Measurements from ENCODE around the gene EIF4A3.
"Not testable (repeated sequence)": the region's sequence is repeated elsewhere in the genome, so short reads cannot be mapped to it uniquely, and the experiment has no call there.

Gene EIF4A3

DNA sequence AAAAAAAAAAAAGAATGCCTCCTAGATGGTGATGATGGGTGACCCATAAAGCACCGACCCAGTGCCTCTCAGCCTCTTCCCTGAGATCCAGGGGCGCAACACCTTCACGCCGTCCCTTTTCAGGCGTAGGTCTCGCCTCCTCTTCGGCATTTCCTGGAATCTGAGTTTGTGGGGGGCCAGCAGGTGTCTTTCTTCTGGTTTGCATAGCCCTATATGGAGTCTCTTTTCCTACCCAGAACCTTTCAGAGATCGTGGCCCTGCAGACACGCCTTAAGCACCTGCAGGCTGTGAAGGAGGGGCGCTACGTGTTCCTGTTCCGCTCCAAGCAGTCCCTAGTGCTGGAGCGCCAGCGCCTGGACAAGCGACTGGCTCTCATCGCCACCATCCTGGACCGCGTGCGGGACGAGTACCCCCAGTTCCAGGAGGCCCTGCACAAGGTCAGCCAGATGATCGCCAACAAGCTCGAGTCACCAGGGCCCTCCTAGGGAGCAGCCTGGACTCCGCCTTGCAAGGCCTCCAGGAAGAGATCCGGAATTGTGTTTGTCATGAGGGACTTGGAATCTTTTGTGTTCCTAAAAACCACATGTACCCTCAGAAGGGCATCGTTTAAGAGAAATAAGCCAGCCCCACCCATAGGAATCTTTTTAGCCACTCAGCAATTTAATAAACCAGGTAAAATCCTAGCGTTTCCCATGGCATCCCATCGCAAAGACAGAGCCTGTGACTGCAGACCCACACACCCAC lies 47.5 kb downstream of the EIF4A3 start:
- DNase-seq (ENCODE audit: low read depth), result no peak

DNA sequence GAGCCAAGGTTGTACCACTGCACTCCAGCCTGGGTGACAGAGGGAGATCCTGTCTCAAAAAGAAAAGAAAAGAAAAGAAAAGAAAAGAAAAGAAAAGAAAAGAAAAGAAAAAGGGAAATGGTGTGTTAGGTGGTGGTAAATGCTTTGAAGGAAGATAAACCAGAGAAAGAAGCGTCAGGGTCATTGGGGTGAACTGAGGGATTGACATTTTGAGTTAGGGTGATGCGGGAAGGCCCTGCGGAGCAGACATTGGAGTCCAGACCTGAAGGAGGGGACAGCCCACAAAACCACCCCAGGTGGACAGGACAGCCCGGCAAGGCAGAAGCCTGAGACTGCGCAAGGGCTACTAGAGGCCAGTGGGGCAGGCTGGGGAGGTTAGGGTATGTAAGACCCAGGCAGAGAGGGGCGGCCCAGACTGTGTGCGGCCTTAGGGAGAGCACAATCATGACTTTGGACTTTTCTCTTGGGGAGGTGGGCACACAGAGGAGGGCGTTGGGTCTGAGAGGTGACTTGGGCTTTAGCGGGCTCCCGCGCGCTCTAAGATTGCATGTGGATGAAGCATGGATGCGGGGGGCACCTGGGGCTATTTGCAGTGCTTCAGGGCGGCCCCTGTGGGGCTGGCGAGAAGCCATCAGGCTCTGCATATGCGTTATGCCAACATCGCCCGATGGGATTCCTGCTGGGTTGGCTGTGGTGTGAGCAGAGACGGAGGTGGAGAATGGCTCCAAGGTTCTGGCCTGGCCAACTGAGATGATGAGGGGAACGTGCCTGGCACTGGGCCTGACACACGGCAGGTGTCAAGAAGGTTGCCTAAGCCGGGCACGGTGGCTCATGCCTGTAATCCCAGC lies 48.9 kb downstream of the EIF4A3 start:
- DNase-seq (ENCODE audit: low read depth), result no peak

DNA sequence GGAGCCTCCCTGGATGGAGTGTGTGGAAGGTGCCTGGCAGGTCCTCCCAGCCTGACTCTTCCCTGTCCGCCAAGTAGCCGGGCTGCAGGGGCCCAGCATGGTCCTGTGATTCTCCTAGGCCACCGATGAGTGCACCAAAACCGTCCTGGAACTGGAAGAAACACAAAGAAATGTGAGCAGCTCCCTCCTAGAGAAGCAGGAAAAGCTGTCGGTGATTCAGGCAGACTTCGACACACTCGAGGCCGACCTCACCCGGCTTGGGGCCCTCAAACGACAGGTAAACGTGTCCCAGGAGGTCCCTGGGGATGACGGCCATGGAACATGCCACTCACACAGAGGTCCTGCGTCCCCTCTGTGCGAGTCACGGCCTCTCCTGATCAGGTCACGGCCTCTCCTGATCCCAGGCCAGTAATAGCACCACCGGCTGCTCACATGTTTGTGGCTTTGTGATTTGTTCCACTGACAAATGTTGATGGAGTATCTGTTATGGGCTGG lies 49.8 kb downstream of the EIF4A3 start:
- DNase-seq (ENCODE audit: low read depth), result no peak

- no peak for DNase-seq (ENCODE audit: low read depth)
Observed at GRCh38 chr17:80096561-80097021, 50.3 kb downstream of the EIF4A3 start.

GRCh38 chr17:80095844-80096475 lies 51.0 kb downstream of the EIF4A3 start:
- DNase-seq (ENCODE audit: low read depth), result no peak

DNA sequence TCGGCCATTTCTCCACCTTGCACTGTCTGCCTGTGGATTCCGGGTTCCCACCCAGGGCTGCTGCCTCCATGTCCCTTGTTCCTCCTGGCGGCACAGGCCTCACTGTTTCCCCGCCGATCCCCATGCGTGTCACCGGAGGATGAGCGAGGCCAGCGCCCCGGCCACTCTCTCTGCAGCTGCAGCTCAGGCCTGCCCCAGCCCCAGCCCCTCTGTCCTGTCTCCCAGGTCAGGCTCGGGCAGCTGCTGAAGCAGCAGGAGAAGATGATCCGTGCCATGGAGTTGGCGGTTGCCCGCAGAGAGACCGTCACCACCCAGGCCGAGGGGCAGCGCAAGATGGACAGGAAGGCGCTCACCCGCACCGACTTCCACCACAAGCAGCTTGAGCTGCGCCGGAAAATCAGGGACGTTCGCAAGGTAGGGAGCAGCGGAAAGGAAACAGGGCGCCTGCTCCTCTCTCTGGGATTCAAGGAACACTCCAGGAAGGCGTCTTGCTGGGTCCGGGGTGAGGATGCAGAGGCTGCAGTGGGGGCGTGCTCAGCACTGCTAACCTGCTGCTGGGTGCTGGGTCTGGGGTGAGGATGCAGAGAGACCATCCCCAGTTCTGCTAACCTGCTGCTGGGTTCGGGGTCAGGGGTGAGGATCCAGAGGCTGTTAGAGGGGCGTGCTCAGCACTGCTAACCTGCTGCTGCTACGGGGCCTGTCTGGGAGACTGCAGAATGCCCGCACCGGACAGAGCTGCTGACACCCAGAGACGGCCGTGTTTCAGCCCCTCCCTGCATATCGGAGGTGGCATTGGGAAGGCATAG lies 51.7 kb downstream of the EIF4A3 start:
- DNase-seq (ENCODE audit: low read depth), result no peak

DNA sequence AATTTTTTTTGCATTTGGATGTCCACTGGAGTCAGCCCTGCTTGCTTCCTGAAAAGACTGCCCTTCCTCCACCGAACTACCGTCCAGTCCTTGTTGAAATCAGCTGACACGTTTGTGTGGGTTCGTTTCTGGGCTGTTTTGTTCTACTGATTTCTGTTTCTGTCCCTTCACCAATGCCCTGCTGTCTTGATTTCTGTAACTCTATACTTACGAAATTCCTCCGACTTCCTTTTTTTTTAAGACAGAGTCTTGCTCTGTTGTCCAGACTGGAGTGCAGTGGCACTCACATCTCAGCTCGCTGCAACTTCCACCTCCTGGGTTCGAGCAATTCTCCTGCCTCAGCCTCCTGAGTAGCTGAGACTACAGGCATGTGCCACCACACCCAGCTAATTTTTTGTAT lies 54.0 kb downstream of the EIF4A3 start:
- no peak for DNase-seq (ENCODE audit: low read depth)

DNA sequence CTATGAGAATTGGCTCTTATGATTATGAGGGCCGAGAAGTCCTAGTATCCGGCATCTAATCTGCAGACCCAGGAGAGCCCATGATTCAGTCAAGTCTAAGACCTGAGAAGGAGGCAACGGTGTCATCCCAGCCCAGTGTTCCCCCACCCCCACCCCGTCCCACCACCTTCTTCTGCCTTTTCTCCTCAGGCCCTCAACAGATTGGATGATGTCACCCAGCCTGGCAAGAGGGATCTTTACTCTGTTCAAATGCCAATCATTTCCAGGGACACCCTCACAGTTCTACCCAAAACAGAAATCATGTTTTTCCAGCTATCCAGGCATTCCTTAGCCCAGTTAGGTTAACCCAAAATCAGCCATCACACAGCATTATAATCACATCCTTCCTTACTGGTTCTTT lies 55.6 kb downstream of the EIF4A3 start:
- DNase-seq (ENCODE audit: low read depth), result no peak

- not testable (repeated sequence) for DNase-seq (ENCODE audit: low read depth)
Observed at GRCh38 chr17:80090164-80090563, 56.8 kb downstream of the EIF4A3 start.

- DNase-seq (ENCODE audit: low read depth), result no peak
Observed at GRCh38 chr17:80089762-80090161, 57.2 kb downstream of the EIF4A3 start.

DNA sequence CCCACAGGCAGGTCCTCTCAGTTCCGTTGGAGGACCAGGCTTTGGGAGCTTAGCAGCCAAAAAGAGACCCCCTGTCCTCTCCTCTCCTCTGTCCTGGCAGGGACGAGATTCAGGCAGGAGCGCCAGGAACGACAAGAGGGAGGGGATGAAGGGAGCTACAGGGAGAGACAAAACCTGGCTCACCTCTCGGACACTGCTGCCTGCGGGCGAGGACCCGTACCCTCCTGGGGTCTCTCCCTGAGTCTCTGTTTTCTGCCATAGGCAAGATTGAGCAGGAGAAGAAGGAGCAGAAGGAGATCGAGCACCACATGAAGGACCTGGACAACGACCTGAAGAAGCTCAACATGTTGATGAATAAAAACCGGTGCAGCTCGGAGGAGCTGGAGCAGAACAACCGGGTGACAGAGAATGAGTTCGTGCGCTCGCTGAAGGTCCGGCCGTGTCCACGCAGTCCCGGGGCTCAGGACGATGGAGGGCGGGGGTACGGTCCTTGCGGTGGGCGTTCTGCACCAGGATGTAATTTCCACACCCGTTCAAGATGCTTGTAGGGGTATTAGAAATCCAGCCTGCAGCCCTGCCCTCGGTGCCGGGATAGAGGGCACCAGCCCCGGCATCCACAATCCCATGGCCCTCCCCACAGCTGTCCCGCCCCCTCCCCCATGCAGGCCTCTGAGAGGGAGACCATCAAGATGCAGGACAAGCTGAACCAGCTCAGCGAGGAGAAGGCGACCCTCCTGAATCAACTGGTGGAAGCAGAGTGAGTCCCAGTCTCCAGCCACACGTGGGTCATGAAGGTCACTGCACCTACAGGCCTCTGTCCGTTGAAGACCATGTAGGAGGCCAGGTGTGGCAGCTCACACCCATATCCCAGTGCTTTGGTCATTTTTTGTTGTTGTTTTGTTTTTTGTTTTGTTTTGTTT lies 59.3 kb downstream of the EIF4A3 start:
- DNase-seq (ENCODE audit: low read depth), result no peak

GRCh38 chr17:80086616-80087015 lies 60.3 kb downstream of the EIF4A3 start:
- DNase-seq (ENCODE audit: low read depth), result no peak

DNA sequence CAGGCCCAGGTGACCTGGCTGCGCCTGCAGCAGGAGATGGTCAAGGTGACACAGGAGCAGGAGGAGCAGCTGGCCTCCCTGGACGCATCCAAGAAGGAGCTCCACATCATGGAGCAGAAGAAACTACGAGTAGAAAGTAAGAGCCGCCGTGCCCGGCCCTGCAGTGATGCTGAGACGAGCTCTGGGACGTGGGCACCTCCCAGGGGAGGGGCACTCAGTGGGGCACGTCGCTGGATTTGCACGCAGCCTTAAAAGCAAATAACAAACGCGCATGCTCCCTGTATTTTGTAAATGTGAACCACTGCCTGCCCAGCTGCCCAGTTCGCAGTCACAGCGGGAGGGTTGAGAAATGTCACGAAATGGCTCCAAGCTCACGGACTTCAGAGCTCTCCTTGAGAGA lies 60.8 kb downstream of the EIF4A3 start:
- no peak for DNase-seq (ENCODE audit: low read depth)

DNA sequence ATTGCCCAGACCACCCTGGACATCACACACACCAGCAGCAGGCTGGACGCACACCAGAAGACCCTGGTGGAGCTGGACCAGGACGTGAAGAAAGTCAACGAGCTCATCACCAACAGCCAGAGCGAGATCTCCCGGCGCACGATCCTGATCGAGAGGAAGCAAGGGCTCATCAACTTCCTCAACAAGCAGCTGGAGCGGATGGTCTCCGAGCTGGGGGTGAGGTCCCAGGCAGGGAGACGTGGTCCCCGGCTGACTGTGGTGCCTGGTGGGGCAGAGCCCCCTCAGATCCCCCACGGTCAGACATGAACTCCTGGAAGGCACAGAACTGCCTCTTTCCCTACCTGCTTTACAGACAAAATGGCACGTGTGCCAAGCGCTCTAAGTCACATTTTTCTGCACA lies 62.2 kb downstream of the EIF4A3 start:
- no peak for DNase-seq (ENCODE audit: low read depth)

Data from stimulated activated CD8-positive, alpha-beta memory T cell treated with anti-CD3 and anti-CD28 coated beads, Interleukin-4, amount 100 ng/mL, for 24 hours (primary cell).